GM21717 (cell line): ENCODE measurements around the gene MAGEA3.
"Not testable (repeated sequence)": the region's sequence is repeated elsewhere in the genome, so short reads cannot be mapped to it uniquely, and the experiment has no call there.

Experiments used
- ATAC-seq: cut with Tn5 transposase; IDR thresholded peaks from one replicate; pipeline ENCODE4 v1.9.1; 2021; ENCODE audit warnings: mild to moderate bottlenecking, moderate library complexity; ENCODE audit not compliant: unreplicated experiment

MAGEA3 gene

DNA sequence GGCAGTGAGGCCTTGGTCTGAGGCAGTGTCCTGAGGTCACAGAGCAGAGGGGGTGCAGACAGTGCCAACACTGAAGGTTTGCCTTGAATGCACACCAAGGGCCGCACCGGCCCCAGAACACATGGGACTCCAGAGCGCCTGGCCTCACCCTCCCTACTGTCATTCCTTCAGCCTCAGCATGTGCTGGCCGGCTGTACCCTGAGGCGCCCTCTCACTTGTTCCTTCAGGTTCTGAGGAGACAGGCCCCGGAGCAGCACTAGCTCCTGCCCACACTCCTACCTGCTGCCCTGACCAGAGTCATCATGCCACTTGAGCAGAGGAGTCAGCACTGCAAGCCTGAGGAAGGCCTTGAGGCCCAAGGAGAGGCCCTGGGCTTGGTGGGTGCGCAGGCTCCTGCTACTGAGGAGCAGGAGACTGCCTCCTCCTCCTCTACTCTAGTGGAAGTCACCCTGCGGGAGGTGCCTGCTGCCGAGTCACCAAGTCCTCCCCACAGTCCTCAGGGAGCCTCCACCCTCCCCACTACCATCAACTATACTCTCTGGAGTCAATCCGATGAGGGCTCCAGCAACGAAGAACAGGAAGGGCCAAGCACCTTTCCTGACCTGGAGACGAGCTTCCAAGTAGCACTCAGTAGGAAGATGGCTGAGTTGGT lies 37.4 kb downstream of the MAGEA3 start:
- ATAC-seq, result no peak

DNA sequence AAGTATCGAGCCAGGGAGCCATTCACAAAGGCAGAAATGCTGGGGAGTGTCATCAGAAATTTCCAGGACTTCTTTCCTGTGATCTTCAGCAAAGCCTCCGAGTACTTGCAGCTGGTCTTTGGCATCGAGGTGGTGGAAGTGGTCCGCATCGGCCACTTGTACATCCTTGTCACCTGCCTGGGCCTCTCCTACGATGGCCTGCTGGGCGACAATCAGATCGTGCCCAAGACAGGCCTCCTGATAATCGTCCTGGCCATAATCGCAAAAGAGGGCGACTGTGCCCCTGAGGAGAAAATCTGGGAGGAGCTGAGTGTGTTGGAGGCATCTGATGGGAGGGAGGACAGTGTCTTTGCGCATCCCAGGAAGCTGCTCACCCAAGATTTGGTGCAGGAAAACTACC lies 37.9 kb downstream of the MAGEA3 start:
- ATAC-seq, result not testable (repeated sequence)

DNA sequence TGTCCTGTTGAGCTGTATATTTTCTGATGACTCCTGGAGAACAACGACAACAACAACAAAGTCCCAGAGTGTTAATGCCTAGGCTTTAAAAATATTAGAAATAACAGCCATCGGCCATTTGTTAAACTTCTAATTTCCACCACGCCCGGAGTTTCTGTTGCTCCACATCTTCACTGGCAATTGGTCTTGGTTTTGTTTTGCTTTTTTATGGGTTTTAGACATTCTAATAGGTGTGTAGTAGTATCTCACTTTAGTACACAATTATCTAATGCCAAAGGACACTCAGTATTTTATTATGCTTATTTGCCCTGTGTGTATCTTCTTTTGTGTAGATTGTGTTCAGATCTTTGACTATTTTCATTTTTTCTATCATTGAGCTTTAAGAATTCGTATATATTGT lies 40.0 kb downstream of the MAGEA3 start:
- no peak for ATAC-seq
